Stimulated activated CD4-positive, alpha-beta T cell treated with anti-CD3 and anti-CD28 coated beads, Interleukin-15, amount 100 ng/mL, for 48 hours (primary cell): ENCODE results near the gene LSM14B.
"Not testable (repeated sequence)": the region's sequence is repeated elsewhere in the genome, so short reads cannot be mapped to it uniquely, and the experiment has no call there.

Experiments
- DNase-seq, 2 donors: peaks; one replicate each; pipeline ENCODE4 v3.0.0-alpha.2; 2020; ENCODE audit warnings: low read depth in 2 of 2

Gene LSM14B

DNA sequence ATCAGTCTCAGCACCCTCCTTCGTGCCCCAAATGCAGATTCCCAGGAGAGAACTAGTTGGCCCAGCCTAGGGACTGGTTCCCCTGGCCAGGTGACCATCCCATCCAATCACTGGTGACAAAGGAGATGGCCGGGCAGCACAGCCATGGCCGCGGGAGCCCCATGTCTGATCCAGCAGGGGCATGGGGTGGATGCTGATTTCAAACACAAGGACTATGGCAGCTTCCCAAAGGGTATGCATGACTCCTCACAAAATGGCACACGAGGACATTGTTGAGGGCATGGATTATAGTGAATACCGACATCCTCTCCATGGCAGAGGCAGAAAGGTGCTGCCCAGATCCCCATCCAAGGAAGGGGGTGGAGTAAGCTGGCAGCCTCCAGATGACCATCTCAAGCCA, 9.9 kb upstream of the LSM14B start:
- no peak for DNase-seq

DNA sequence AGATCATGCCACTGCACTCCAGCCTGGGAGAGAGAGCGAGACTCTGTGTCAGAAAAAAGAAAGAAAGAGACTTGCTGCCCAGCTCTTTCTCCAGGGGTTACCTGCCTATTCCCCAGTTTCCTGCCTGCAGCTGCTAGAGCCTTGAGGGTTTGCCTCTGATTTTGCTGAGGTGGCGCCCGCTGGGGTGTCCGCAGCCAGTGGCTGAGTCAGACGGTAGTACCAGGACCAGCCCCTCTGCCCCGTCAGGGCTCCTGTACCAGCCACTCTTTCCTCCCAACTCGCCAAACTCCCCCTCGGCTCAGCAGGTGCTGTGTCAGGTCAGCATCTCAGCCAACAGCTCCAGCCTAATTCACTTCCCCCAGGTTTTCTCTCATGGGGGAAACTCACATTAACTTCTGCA, 7.4 kb upstream of the LSM14B start:
- DNase-seq: no peak

- not testable (repeated sequence) for DNase-seq
These were observed 6.4 kb upstream of the LSM14B start for GRCh38 chr20:62115800-62116407.

DNA sequence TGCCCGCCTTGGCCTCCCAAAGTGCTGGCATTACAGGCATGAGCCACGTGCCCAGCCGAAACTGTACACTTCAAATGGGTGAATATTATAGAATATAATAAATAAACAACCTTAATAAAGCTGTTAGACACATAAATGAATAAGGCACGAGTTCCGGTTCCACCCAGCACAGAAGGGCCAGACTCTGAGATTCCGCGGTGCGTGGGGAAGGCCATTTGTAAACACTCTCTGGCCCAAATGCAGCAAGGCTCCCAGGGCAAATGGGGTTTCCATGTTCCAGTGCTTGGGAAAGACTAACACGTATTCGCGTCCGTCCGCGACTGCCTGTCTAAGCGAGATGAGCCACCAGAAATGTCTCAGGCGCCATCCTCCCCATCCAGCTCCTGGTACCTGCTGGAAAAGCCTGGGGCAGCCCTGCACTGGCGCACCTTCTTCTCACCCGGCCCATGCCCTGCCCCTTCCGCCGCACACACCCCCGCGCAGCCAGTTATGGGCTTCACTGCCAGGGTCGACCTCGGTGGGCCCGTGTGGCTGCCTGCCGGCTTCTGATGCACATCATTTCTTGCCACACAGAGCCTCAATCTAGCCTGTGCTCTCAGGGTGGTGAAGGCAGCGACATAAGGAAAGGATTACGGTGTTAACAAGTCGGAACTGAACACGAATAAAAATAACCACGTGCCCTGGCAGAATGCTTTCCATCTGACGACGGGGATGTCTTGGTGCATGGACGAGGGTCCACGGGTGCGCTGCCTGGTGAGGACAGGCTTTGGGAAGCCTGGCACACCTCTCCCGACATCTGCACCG, 5.5 kb upstream of the LSM14B start:
- no peak for DNase-seq

- DNase-seq: no peak
These were observed 5.0 kb upstream of the LSM14B start for GRCh38 chr20:62117362-62117646.

- DNase-seq: peak in 1 of 2 donors; percentile 40
These were observed 4.6 kb upstream of the LSM14B start for GRCh38 chr20:62117658-62118057.

- no peak for DNase-seq
These were observed 3.9 kb upstream of the LSM14B start for GRCh38 chr20:62118113-62119043.

- DNase-seq: no peak
These were observed 3.2 kb upstream of the LSM14B start for GRCh38 chr20:62119115-62119514.

GRCh38 chr20:62119591-62120364, 2.5 kb upstream of the LSM14B start:
- DNase-seq: no peak

DNA sequence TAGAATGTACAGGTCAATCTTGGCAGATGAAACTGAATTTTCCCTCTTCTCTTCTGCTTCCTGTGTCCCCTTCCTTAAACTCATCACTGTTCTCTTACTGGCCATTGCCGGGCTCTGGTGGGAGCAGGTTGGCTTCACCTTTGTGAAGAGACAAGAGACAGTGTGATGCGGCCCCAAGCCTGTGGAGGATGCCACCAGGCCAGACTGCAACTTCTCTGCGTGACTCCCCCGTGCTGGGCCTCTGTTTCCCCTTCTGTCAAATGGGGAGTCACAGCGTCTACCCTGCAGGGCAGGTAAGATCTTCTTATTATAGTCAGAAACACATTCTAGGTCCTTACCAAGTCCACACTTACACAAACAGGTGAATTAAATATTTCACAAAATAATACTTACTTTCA, 1.9 kb upstream of the LSM14B start:
- DNase-seq: no peak

DNA sequence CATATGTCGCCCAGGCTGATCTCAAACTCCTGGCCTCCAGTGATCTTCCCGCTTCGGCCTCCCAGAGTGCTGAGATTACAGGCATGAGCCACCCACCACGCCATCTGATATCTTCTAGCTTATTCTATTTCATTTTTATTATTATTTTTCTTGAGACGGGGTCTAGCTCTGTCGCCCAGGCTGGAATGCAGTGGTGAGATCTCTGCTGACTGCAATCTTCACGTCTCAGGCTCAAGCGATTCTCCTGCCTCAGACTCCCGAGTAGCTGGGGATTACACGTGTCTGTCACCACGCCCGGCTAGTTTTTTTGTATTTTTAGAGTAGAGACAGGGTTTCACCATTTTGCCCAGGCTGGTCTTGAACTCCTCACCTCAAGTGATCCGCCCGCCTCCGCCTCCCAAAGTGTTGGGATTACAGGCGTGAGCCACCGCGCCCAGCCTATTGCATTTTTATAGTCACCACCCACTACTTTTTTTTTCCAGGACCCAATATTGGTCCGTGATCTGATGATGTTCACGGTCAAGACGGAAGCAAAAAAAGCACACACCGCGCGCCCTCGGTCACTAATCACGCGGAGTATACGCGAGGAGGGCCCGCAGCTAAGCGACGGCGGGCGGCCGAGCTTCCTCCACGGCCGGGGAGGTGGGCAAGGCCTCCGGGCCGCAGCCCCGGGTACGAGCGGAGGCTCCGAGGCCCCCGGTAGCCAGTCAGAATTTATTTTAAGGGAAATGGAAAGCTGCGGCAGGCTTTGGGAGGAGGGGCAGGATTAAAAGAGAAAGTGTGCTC, 1.1 kb upstream of the LSM14B start:
- no peak for DNase-seq

DNA sequence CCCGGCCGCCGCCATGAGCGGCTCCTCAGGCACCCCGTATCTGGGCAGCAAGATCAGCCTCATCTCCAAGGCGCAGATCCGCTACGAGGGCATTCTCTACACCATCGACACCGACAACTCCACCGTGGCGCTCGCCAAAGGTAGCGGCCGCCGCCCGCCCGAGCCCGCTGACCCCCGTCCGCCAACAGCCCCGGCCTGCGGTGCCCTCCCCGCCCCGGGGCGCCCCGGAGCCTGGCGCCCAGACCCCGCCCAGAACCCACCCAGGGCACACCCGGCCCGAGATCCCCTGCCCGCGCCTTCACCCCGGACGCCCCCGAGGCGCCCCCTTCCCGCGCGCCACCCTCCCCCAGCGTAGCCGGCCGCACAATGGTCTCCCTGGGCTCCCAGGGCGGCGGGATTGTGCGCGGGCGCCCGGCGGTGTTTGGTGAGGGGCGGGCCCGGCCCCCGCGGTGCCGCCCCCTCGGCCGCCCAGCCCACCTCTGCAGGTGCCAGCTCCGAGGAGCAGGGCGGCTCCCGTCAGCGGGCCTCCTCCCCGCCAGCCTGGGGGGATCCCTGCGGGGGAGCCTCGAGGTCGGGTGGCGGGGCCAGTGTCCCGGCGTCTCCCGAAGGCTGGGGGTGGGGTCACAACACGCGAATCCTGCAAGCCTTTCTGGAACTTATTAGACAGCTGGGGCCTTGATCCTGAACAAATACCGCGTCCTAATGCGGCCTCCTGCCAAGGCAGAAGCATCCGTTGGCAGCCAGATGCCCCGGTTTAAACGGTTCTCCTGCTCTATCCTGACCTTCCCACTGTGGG, 577 bp downstream of the LSM14B start:
- no peak for DNase-seq

DNA sequence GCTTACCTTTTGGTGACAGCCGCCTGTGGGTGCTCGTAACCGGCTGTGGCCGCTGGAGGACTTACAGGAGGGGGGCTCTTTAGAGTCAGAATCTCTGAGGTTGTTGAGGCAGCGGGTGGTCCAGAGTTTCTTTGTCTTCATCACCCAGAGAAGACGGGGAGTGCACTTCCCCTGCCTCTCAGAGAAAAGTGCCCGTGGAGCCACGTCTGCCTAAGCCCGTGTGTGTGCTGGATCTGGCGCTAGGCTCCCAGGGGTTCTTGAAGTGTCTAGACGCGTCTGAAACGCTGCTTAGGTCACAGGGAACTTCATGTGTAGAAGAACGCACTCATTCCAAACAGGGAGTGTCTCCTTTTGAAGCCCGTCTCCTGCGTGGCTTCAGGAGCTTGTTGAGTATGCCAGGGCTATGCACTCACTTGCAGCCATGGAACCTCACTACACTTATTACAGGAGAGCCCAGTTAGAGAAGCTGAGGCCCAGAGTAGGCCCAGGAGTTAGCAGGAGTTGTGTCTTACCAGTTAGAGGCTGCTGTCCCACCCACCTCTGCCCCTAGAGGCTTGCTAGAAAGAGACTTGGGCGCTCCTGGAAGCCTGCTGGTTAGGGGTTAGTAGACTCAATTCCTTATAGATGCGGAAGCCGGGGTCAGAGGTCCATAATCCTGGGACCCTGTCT, 1.3 kb downstream of the LSM14B start:
- DNase-seq: no peak

DNA sequence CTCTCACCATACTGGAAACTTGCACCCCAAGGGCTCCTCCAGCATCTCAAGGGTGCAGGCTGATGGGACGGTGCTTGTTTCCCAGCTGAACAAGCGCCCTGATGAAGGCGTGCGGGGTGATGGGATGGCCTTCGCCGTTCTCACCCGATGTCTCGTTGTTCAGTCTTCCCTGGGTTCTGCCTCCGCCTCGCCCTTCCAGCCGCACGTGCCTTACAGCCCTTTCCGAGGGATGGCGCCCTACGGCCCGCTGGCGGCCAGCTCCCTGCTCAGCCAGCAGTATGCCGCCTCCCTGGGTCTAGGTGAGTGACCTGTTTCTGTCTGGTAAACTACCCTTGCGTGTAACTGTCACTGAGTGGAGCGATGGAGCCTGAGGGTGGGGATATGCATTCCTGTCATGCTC, 3.9 kb downstream of the LSM14B start:
- DNase-seq: no peak

- DNase-seq: no peak
These were observed 5.5 kb downstream of the LSM14B start for GRCh38 chr20:62127799-62128198.

DNA sequence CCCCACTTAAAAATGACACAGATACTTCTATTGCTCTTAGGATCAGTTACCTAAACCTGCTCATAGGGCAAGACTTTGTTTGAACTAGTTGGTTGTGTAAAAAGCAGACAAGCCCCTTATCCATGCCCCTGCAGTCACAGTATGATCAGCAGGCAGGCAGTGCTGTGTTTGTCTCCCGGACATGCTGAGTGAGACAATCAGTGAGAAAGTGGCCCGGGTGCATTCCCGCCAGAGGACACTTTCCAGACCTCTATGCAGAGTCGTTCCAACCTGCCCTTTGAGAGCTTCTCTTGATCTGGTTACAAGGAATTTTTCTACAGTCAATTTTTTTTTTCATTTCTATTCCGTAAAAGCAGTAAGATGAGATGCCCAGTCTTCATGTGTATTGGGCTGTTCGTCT, 6.2 kb downstream of the LSM14B start:
- no peak for DNase-seq

GRCh38 chr20:62129731-62130531, 7.7 kb downstream of the LSM14B start:
- no peak for DNase-seq

GRCh38 chr20:62131560-62132320, 9.5 kb downstream of the LSM14B start:
- no peak for DNase-seq
